AG09309 (cell line): ENCODE results near the gene IRF2.

Experiments used
- DNase-seq: peaks from one replicate; pipeline ENCODE4 v3.0.0-alpha.2; 2010; ENCODE audit warnings: low read depth
- H3K4me3 ChIP-seq: 2 replicates; pipeline ENCODE4 v1.5.1; 2011; ENCODE audit warnings: mild to moderate bottlenecking, low read depth, low read length, moderate library complexity; ENCODE audit not compliant: control insufficient read depth
- CTCF ChIP-seq: IDR thresholded peaks from 2 replicates; pipeline ENCODE4 v1.5.1; 2011; ENCODE audit warnings: mild to moderate bottlenecking, low read depth, low read length, inconsistent platforms; ENCODE audit not compliant: insufficient read depth, control insufficient read depth; ENCODE audit errors: missing control alignments

Gene IRF2

GRCh38 chr4:184506527-184507121 is 32.3 kb upstream of the IRF2 start:
- DNase-seq: no peak
- H3K4me3 ChIP-seq: no peak overlapping the region
- no peak for TF ChIP-seq CTCF

- DNase-seq: no peak
- TF ChIP-seq CTCF: no peak
- no peak overlapping the region for H3K4me3 ChIP-seq
Measured at GRCh38 chr4:184504385-184504784, 30.0 kb upstream of the IRF2 start.

GRCh38 chr4:184503869-184504300 is 29.5 kb upstream of the IRF2 start:
- no peak overlapping the region for H3K4me3 ChIP-seq
- DNase-seq: no peak
- TF ChIP-seq CTCF: no peak

GRCh38 chr4:184500748-184501589 is 26.6 kb upstream of the IRF2 start:
- H3K4me3 ChIP-seq: no peak overlapping the region
- no peak for DNase-seq
- no peak for TF ChIP-seq CTCF

GRCh38 chr4:184499996-184500395 is 25.6 kb upstream of the IRF2 start:
- DNase-seq: no peak
- TF ChIP-seq CTCF: no peak
- H3K4me3 ChIP-seq: no peak overlapping the region

- DNase-seq: no peak
- no peak for TF ChIP-seq CTCF
- H3K4me3 ChIP-seq: no peak overlapping the region
Measured at GRCh38 chr4:184498598-184498997, 24.2 kb upstream of the IRF2 start.

- no peak overlapping the region for H3K4me3 ChIP-seq
- DNase-seq: no peak
- TF ChIP-seq CTCF: no peak
Measured at GRCh38 chr4:184489771-184490170, 15.4 kb upstream of the IRF2 start.
